GM23338 (cell line): ENCODE data around the gene RAVER1. TPM values are rescaled to one million over a fixed set of nuclear protein-coding genes. Genes with fewer than 3 reads are reported as not detected.
A peak's percentile ranks its signal among the peaks of the same experiment; 100 is the strongest.

Experiments used
- ATAC-seq: fragments of 200-7000 bp; cut with Tn5 transposase; 3 replicates; pipeline ENCODE4 v1.9.1; 2020
- DNase-seq: peaks from one replicate; pipeline ENCODE4 v3.0.0-alpha.2; 2015; ENCODE audit warnings: low spot score
- H2AFZ ChIP-seq: fragments of 200-600 bp; sonication (generic); 2 replicates; pipeline ENCODE4 v1.8.0; 2016; ENCODE audit warnings: antibody characterized with exemption, mild to moderate bottlenecking, moderate library complexity
- H3F3A ChIP-seq: fragments of 200-600 bp; sonication (generic); replicated peaks from 2 replicates; pipeline ENCODE4 v1.8.0; 2017; ENCODE audit warnings: antibody characterized with exemption, mixed run types, low read depth
- H3K27ac ChIP-seq: fragments of 200-600 bp; sonication (generic); 2 replicates; pipeline ENCODE4 v1.6.1; 2016; ENCODE audit warnings: low read depth
- H3K27me3 ChIP-seq: fragments of 200-600 bp; sonication (generic); 2 replicates; pipeline ENCODE4 v1.8.0; 2016; ENCODE audit warnings: mild to moderate bottlenecking, mixed run types, moderate library complexity; ENCODE audit not compliant: insufficient read depth
- H3K36me3 ChIP-seq: fragments of 200-600 bp; sonication (generic); 2 replicates; pipeline ENCODE4 v1.8.0; 2016; ENCODE audit warnings: mild to moderate bottlenecking; ENCODE audit not compliant: insufficient read depth
- H3K4me1 ChIP-seq: fragments of 200-600 bp; sonication (generic); 2 replicates; pipeline ENCODE4 v1.8.0; 2016; ENCODE audit warnings: mild to moderate bottlenecking, moderate library complexity; ENCODE audit not compliant: insufficient read depth
- H3K4me2 ChIP-seq: fragments of 200-600 bp; sonication (generic); 2 replicates; pipeline ENCODE4 v1.7.1; 2017; ENCODE audit warnings: mixed run types
- H3K4me3 ChIP-seq: fragments of 200-600 bp; sonication (generic); 2 replicates; pipeline ENCODE4 v1.6.1; 2016; ENCODE audit warnings: mixed run types
- H3K79me2 ChIP-seq: fragments of 200-600 bp; sonication (generic); replicated peaks from 2 replicates; pipeline ENCODE4 v1.8.0; 2017; ENCODE audit warnings: mild to moderate bottlenecking; ENCODE audit not compliant: insufficient read depth
- H3K9me2 ChIP-seq: fragments of 200-600 bp; sonication (generic); 2 replicates; pipeline ENCODE4 v1.8.0; 2017; ENCODE audit not compliant: insufficient read depth
- H4K20me1 ChIP-seq: fragments of 200-600 bp; sonication (generic); replicated peaks from 2 replicates; pipeline ENCODE4 v1.8.0; 2017; ENCODE audit warnings: mild to moderate bottlenecking; ENCODE audit not compliant: insufficient read depth
- H3K27ac Mint-ChIP-seq: 2 replicates; pipeline ENCODE4 v1.8.0; 2020; ENCODE audit warnings: inconsistent platforms, mild to moderate bottlenecking, moderate library complexity, mixed read lengths
- H3K27me3 Mint-ChIP-seq: 3 replicates; pipeline ENCODE4 v1.8.0; 2022; ENCODE audit warnings: low read depth, mild to moderate bottlenecking, moderate library complexity, mixed read lengths, inconsistent platforms; ENCODE audit not compliant: insufficient read depth, poor library complexity
- H3K36me3 Mint-ChIP-seq: 3 replicates; pipeline ENCODE4 v1.8.0; 2021; ENCODE audit warnings: low read depth, mild to moderate bottlenecking, inconsistent platforms, moderate library complexity, mixed read lengths
- H3K4me1 Mint-ChIP-seq: 3 replicates; pipeline ENCODE4 v1.8.0; 2020; ENCODE audit warnings: mild to moderate bottlenecking, inconsistent platforms, mixed read lengths
- H3K4me3 Mint-ChIP-seq: 3 replicates; pipeline ENCODE4 v1.8.0; 2021; ENCODE audit warnings: moderate library complexity, mild to moderate bottlenecking, inconsistent platforms, mixed read lengths
- H3K9me3 Mint-ChIP-seq: 3 replicates; pipeline ENCODE4 v1.8.0; 2020; ENCODE audit warnings: moderate library complexity, mild to moderate bottlenecking, inconsistent platforms, mixed read lengths
- CREB1 ChIP-seq: fragments of 250-450 bp; sonication (Bioruptor Pico); IDR thresholded peaks from 2 replicates; pipeline ENCODE4 v1.5.0; 2020; ENCODE audit warnings: low read depth, mild to moderate bottlenecking, moderate library complexity
- CTCF ChIP-seq, 2 experiments: fragments of 200-600 bp in 1 of 2; sonication (generic) in 1 of 2; conservative IDR thresholded peaks; 2 replicates each; pipeline versions ENCODE4 v1.5.1 to v1.6.1; 2016 to 2017; ENCODE audit warnings: antibody characterized with exemption in 2 of 2, low read depth in 2 of 2, mild to moderate bottlenecking in 2 of 2, moderate library complexity in 1 of 2
- ETS1 ChIP-seq: IDR thresholded peaks from 2 replicates; pipeline ENCODE4 v1.6.1; 2016; ENCODE audit warnings: antibody characterized with exemption
- EZH2 ChIP-seq: fragments of 200-600 bp; sonication (generic); IDR thresholded peaks from one replicate; pipeline ENCODE4 v1.8.0; 2017; ENCODE audit warnings: antibody characterized with exemption, mild to moderate bottlenecking, low read depth; ENCODE audit not compliant: unreplicated experiment
- EZH2phosphoT487 ChIP-seq: fragments of 200-600 bp; sonication (generic); IDR thresholded peaks from one replicate; pipeline ENCODE4 v1.8.1; 2018; ENCODE audit warnings: antibody characterized with exemption; ENCODE audit not compliant: unreplicated experiment
- JUNB ChIP-seq: IDR thresholded peaks from one replicate; pipeline ENCODE4 v1.6.1; 2016; ENCODE audit warnings: antibody characterized with exemption; ENCODE audit not compliant: unreplicated experiment
- NANOG ChIP-seq: IDR thresholded peaks from 2 replicates; pipeline ENCODE4 v1.6.1; 2016; ENCODE audit warnings: antibody characterized with exemption, borderline replicate concordance
- POLR2AphosphoS5 ChIP-seq: IDR thresholded peaks from 2 replicates; pipeline ENCODE4 v1.6.1; 2016; ENCODE audit warnings: antibody characterized with exemption, low read depth
- REST ChIP-seq: IDR thresholded peaks from one replicate; pipeline ENCODE4 v1.6.1; 2018; ENCODE audit warnings: antibody characterized with exemption; ENCODE audit not compliant: unreplicated experiment
- STAT1 ChIP-seq: IDR thresholded peaks from one replicate; pipeline ENCODE4 v1.6.1; 2016; ENCODE audit warnings: antibody characterized with exemption; ENCODE audit not compliant: unreplicated experiment
- ZNF331 ChIP-seq: fragments of 250-450 bp; sonication (Bioruptor Pico); IDR thresholded peaks from 2 replicates; pipeline ENCODE4 v1.5.0; 2020; ENCODE audit warnings: low read depth, mild to moderate bottlenecking, moderate library complexity
- ZNF462 ChIP-seq: fragments of 250-450 bp; sonication (Bioruptor Pico); IDR thresholded peaks from 2 replicates; pipeline ENCODE4 v1.5.0; 2020; ENCODE audit warnings: mild to moderate bottlenecking, moderate library complexity
- polyA plus RNA-seq: library from polyadenylated mRNA; unstranded; fragments of >200 nt; fragmentation: Nextera tagmentation; extraction: Ambion mirVana; gene quantifications from 2 replicates; pipeline ENCODE4 v1.2.1, GENCODE V29; 2016
- total RNA-seq: library from RNA; depleted of rRNA; stranded (reverse); fragments of >200 nt; shearing (Covaris generic); gene quantifications from 2 replicates; pipeline ENCODE4 v1.2.3, GENCODE V29; 2014

Gene RAVER1
- total and polyA plus RNA-seq, 2 experiments from 2014 or later: 25.5 to 88.3 TPM

- Histone ChIP-seq H3K79me2 (peaks cover 6% of the 10 kb centered on the region), H2AFZ (no peak overlapping the region), H3K4me3 (no peak overlapping the region), H4K20me1 (peaks cover 3% of the 10 kb centered on the region; the same call in 1 of the 2 replicates), H3F3A (peaks cover 12% of the 10 kb centered on the region), H3K4me2 (no peak overlapping the region), H3K36me3 (peaks cover 10% of the 10 kb centered on the region; the same call in 1 of the 2 replicates), H3K4me1 (peaks cover 12% of the 10 kb centered on the region; the same call in 1 of the 2 replicates), H3K27ac (0 out of 2 replicates have a peak overlapping the region, but pooled peaks have one; percentile 83), H3K27me3 (no peaks in the 10 kb centered on the region), H3K9me2 (no peaks in the 10 kb centered on the region)
- no peak for TF ChIP-seq JUNB
- TF ChIP-seq EZH2: no peak
- no peak for TF ChIP-seq REST
- TF ChIP-seq CREB1 (CRISPR knock-in tag): no peak
- TF ChIP-seq POLR2AphosphoS5: no peak
- no peak for TF ChIP-seq NANOG
- TF ChIP-seq EZH2phosphoT487: no peak
- no peak for TF ChIP-seq ZNF331
- no peak for TF ChIP-seq CTCF (conservative IDR thresholded peaks at IDR 0.05; ENCODE audit: low read depth in 2 of 2)
- TF ChIP-seq STAT1: no peak
- no peak for TF ChIP-seq ZNF462 (CRISPR knock-in tag)
- TF ChIP-seq ETS1: no peak
- DNase-seq (no peak), ATAC-seq (no peak)
- Mint-ChIP-seq H3K4me3 (no peak overlapping the region; the same call in 2 of the 3 replicates), H3K36me3 (peaks cover 37% of the 10 kb centered on the region), H3K27me3 (peaks cover 12% of the 10 kb centered on the region), H3K4me1 (peaks cover 13% of the 10 kb centered on the region; the same call in 2 of the 3 replicates), H3K27ac (no peak overlapping the region), H3K9me3 (no peaks in the 10 kb centered on the region)
These were observed 16.1 kb downstream of the RAVER1 start for GRCh38 chr19:10317045-10317856.
